Psoas muscle (tissue), 8 donors: ENCODE measurements around the gene ERCC1. TPM values are rescaled to one million over a fixed set of nuclear protein-coding genes. Genes with fewer than 3 reads are reported as not detected.

Experiments
- ATAC-seq, 4 donors: fragments of 200-7000 bp; cut with Tn5 transposase; one replicate each; pipeline ENCODE4 v1.9.1; 2020; ENCODE audit warnings: moderate library complexity in 3 of 4, mild to moderate bottlenecking in 2 of 4
- DNase-seq, 2 donors: peaks; one replicate each; pipeline ENCODE4 v3.0.0-alpha.2; 2020
- H3K27ac ChIP-seq: fragments of 200-600 bp; one replicate; pipeline ENCODE4 v1.8.0; 2022
- H3K27me3 ChIP-seq, 3 donors: fragments of 200-600 bp in 1 of 3; one replicate each; pipeline versions ENCODE4 v1.6.1 to v1.8.0; 2013 to 2022; ENCODE audit warnings: low read length in 2 of 3, mild to moderate bottlenecking in 2 of 3, moderate library complexity in 1 of 3; ENCODE audit not compliant: insufficient read depth in 3 of 3
- H3K36me3 ChIP-seq, 2 donors: fragments of 200-600 bp in 1 of 2; one replicate each; pipeline versions ENCODE4 v1.6.1 to v1.8.0; 2013 to 2022; ENCODE audit warnings: low read depth in 1 of 2, mild to moderate bottlenecking in 1 of 2, moderate library complexity in 1 of 2; ENCODE audit not compliant: insufficient read depth in 1 of 2
- H3K4me1 ChIP-seq: fragments of 200-600 bp; one replicate; pipeline ENCODE4 v1.8.0; 2022
- H3K4me3 ChIP-seq: fragments of 200-600 bp; one replicate; pipeline ENCODE4 v1.8.0; 2022; ENCODE audit warnings: mild to moderate bottlenecking
- H3K9me3 ChIP-seq: fragments of 200-600 bp; one replicate; pipeline ENCODE4 v1.8.0; 2022
- WGBS, 3 donors: extraction: QIAGEN DNeasy Blood & Tissue Kit; methylation state at CpG; one replicate each; pipeline versions ENCODE4 v1.1.6 to v1.1.7; 2013; 5-methylcytosine and 5-hydroxymethylcytosine counted together
- intact Hi-C, 2 donors: fragments of 100-400 bp; cut with DNase I; formaldehyde crosslinking; loops; one replicate each; pipeline versions ENCODE4 v1.11.0 to v1.14.2; 2022
- polyA plus RNA-seq, 3 donors: library from polyadenylated mRNA; stranded (reverse); fragments of 200-250 nt; gene quantifications; one replicate each; pipeline ENCODE4 v1.2.3, GENCODE V29; 2013
- total RNA-seq, 4 donors: library from RNA; stranded (reverse); fragmentation: NEBNext Ultra II Directional in 2 of 4; extraction: Animal tissue kit (Norgen Biotek cat#: 25700) in 2 of 4; gene quantifications; one replicate each; pipeline versions ENCODE4 v1.2.1 to v1.2.4, GENCODE V29; 2021 to 2023
- TF ChIP-seq, protein P1 (sequence below): fragments of 200-600 bp; IDR thresholded peaks from one replicate; pipeline ENCODE4 v1.8.0; 2022; ENCODE audit warnings: antibody characterized with exemption
- donor health status: healthy with polysubstance abuse.
- donor health status: DM: no; HTN: no; CAD: no; lungs with moderate emphysema.
- donor health status: Bipolar disorder and iron deficiency.
- donor health status: healthy.
- donor health status: DM: yes; HTN: yes; CAD: no.
- donor health status: DM: no; HTN: no; CAD: no.
- donor health status: DM: no; HTN: no; CAD: no.
- donor health status: DM: yes; HTN: yes; CAD: no.

The ERCC1 gene
- total and polyA plus RNA-seq, 7 donors: 59.5 to 2,153 (median 84.6) TPM

GRCh38 chr19:45420871-45421270 is 2.8 kb downstream of the ERCC1 start:
- H3K4me3 ChIP-seq: no peak overlapping the region
- intact Hi-C loops: no loop called here
- H3K27me3 ChIP-seq: no peaks in the 10 kb centered on the region
- DNase-seq (no peak), ATAC-seq (no peak)
- TF ChIP-seq, protein P1, sequence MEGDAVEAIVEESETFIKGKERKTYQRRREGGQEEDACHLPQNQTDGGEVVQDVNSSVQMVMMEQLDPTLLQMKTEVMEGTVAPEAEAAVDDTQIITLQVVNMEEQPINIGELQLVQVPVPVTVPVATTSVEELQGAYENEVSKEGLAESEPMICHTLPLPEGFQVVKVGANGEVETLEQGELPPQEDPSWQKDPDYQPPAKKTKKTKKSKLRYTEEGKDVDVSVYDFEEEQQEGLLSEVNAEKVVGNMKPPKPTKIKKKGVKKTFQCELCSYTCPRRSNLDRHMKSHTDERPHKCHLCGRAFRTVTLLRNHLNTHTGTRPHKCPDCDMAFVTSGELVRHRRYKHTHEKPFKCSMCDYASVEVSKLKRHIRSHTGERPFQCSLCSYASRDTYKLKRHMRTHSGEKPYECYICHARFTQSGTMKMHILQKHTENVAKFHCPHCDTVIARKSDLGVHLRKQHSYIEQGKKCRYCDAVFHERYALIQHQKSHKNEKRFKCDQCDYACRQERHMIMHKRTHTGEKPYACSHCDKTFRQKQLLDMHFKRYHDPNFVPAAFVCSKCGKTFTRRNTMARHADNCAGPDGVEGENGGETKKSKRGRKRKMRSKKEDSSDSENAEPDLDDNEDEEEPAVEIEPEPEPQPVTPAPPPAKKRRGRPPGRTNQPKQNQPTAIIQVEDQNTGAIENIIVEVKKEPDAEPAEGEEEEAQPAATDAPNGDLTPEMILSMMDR: no peak
- 81 to 89% (median 88%) methylated on average over 6 of the region's 6 CpGs for WGBS, 3 donors
- no peaks in the 10 kb centered on the region for H3K9me3 ChIP-seq
- H3K4me1 ChIP-seq: peaks cover 20% of the 10 kb centered on the region
- peaks cover 6 to 52% of the 10 kb centered on the region in 2 donors for H3K36me3 ChIP-seq
- no peak overlapping the region for H3K27ac ChIP-seq

DNA sequence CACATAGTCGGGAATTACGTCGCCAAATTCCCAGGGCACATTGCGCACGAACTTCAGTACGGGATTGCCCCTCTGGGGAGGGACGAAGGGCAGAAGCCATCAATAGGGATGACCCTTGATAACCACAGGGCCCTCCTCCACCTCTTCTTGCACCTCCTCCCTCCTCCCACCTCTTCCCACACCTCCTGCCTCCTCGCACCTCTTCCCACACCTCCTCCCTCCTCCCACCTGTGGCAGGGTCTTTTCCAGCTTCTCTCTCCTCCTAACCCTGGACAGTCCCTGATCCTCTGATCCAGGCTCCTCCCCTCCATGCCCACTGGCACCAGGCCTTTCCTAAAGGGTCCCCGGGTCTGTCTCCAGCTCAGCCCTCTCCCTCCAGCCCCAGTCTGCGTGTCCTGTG is 3.4 kb downstream of the ERCC1 start:
- Histone ChIP-seq H3K27me3 (no peaks in the 10 kb centered on the region), H3K9me3 (no peaks in the 10 kb centered on the region), H3K36me3 (peaks cover 6 to 56% of the 10 kb centered on the region in 2 donors), H3K4me3 (no peak overlapping the region), H3K4me1 (peaks cover 20% of the 10 kb centered on the region), H3K27ac (no peak overlapping the region)
- intact Hi-C loops: no loop called here
- DNase-seq: no peak
- ATAC-seq: no peak
- TF ChIP-seq, protein P1: no peak
- 76 to 82% (median 80%) methylated on average over 10 of the region's 10 CpGs for WGBS, 3 donors

DNA sequence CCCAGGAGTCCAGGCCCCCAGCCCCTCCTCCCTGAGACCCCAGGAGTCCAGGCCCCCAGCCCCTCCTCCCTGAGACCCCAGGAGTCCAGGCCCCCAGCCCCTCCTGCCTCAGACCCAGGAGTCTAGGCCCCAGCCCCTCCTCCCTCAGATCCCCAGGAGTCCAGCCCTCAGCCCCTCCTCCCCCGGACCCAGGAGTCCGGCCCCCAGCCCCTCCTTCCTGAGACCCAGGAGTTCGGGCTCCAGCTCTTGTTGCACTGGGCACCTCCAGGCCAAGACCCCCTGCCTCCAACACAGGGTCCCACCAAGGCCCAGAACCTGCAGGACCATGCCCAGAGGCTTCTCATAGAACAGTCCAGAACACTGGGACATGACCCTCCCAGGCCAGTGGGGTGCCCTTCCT is 3.8 kb downstream of the ERCC1 start:
- ATAC-seq: no peak
- Histone ChIP-seq H3K9me3 (no peaks in the 10 kb centered on the region), H3K27ac (no peak overlapping the region), H3K4me1 (peaks cover 19% of the 10 kb centered on the region), H3K27me3 (no peaks in the 10 kb centered on the region), H3K4me3 (no peak overlapping the region), H3K36me3 (peaks cover 6 to 59% of the 10 kb centered on the region in 2 donors)
- DNase-seq: no peak
- TF ChIP-seq, protein P1: no peak
- WGBS, 3 donors: 38 to 49% (median 48%) methylated on average over 3 of the region's 3 CpGs
- intact Hi-C loops: no loop called here

- Histone ChIP-seq H3K4me1 (peaks cover 14% of the 10 kb centered on the region), H3K4me3 (no peak overlapping the region), H3K27me3 (no peaks in the 10 kb centered on the region), H3K36me3 (peaks cover 6 to 64% of the 10 kb centered on the region in 2 donors), H3K9me3 (no peaks in the 10 kb centered on the region), H3K27ac (no peak overlapping the region)
- TF ChIP-seq, protein P1: no peak
- intact Hi-C loops: no loop called here
- 9 to 27% (median 20%) methylated on average over 4 of the region's 4 CpGs for WGBS, 3 donors
- DNase-seq: no peak
- ATAC-seq: no peak
These were observed 4.3 kb downstream of the ERCC1 start for GRCh38 chr19:45419396-45419795.

GRCh38 chr19:45418802-45419201 is 4.9 kb downstream of the ERCC1 start:
- Histone ChIP-seq H3K4me3 (no peak overlapping the region), H3K27ac (no peak overlapping the region), H3K9me3 (no peaks in the 10 kb centered on the region), H3K4me1 (peaks cover 9% of the 10 kb centered on the region), H3K36me3 (peaks cover 8 to 70% of the 10 kb centered on the region in 2 donors), H3K27me3 (no peaks in the 10 kb centered on the region)
- no peak for DNase-seq
- TF ChIP-seq, protein P1: no peak
- 68 to 83% (median 76%) methylated on average over 9 of the region's 9 CpGs for WGBS, 3 donors
- intact Hi-C loops: no loop called here
- ATAC-seq: no peak
